CD8-positive, alpha-beta memory T cell (primary cell): Measurements from ENCODE around the gene DTWD2. TPM values are rescaled to one million over a fixed set of nuclear protein-coding genes. Genes with fewer than 3 reads are reported as not detected.

ENCODE experiments used
- CTCF ChIA-PET: fragments of 350-600 bp; sonication (Branson Sonifier 250); formaldehyde crosslinking; loops from one replicate; lab custom pipeline; 2021; ENCODE audit warnings: antibody characterized with exemption; lab: Charles Lee
- POLR2A ChIA-PET: fragments of 350-600 bp; sonication (Branson Sonifier 250); formaldehyde crosslinking; loops from one replicate; lab custom pipeline; 2021; ENCODE audit warnings: antibody characterized with exemption; lab: Charles Lee
- DNase-seq, 5 donors: peaks; one replicate each; pipeline versions ENCODE4 v3.0.0 to v3.0.0-alpha.2; 2020 to 2022; ENCODE audit warnings: mixed read lengths in 1 of 5
- H3K27ac ChIP-seq: one replicate; pipeline ENCODE4 v1.7.0; 2013; ENCODE audit warnings: low read depth, mild to moderate bottlenecking, low read length, moderate library complexity
- H3K27me3 ChIP-seq: 2 replicates; pipeline ENCODE4 v1.7.0; 2013; ENCODE audit warnings: low read length, mild to moderate bottlenecking; ENCODE audit not compliant: insufficient read depth, poor library complexity, severe bottlenecking
- H3K36me3 ChIP-seq: 2 replicates; pipeline ENCODE4 v1.7.0; 2013; ENCODE audit warnings: mild to moderate bottlenecking, low read length, moderate library complexity; ENCODE audit not compliant: insufficient read depth
- H3K4me1 ChIP-seq: 2 replicates; pipeline ENCODE4 v1.7.0; 2013; ENCODE audit warnings: mild to moderate bottlenecking, low read length, moderate library complexity; ENCODE audit not compliant: insufficient read depth
- H3K4me3 ChIP-seq: 2 replicates; pipeline ENCODE4 v1.7.0; 2013; ENCODE audit warnings: mild to moderate bottlenecking, low read length
- H3K9me3 ChIP-seq: 2 replicates; pipeline ENCODE4 v1.7.0; 2013; ENCODE audit warnings: mild to moderate bottlenecking, low read length
- H3K27ac Mint-ChIP-seq, 8 donors: one replicate each; pipeline ENCODE4 v1.8.0; 2020 to 2021; ENCODE audit warnings: mixed read lengths in 8 of 8, mild to moderate bottlenecking in 6 of 8, inconsistent platforms in 3 of 8, moderate library complexity in 3 of 8
- H3K27me3 Mint-ChIP-seq, 2 donors: one replicate each; pipeline ENCODE4 v1.8.0; 2020 to 2021; ENCODE audit warnings: mixed read lengths in 2 of 2, mild to moderate bottlenecking in 1 of 2, moderate library complexity in 1 of 2
- H3K36me3 Mint-ChIP-seq, 3 donors: one replicate each; pipeline ENCODE4 v1.8.0; 2020 to 2021; ENCODE audit warnings: mixed read lengths in 3 of 3, inconsistent platforms in 1 of 3, mild to moderate bottlenecking in 1 of 3
- H3K4me1 Mint-ChIP-seq, 3 donors: one replicate each; pipeline ENCODE4 v1.8.0; 2020 to 2021; ENCODE audit warnings: mixed read lengths in 3 of 3, inconsistent platforms in 1 of 3, mild to moderate bottlenecking in 1 of 3
- H3K4me3 Mint-ChIP-seq, 7 donors: one replicate each; pipeline ENCODE4 v1.8.0; 2020 to 2021; ENCODE audit warnings: mixed read lengths in 7 of 7, mild to moderate bottlenecking in 6 of 7, moderate library complexity in 4 of 7, inconsistent platforms in 2 of 7
- H3K9me3 Mint-ChIP-seq, 5 donors: one replicate each; pipeline ENCODE4 v1.8.0; 2020 to 2022; ENCODE audit warnings: mixed read lengths in 5 of 5, mild to moderate bottlenecking in 3 of 5, moderate library complexity in 2 of 5, inconsistent platforms in 1 of 5
- polyA plus RNA-seq: library from polyadenylated mRNA; unstranded; fragments of 300-500 nt; fragmentation: Illumina TruSeq; gene quantifications from one replicate; pipeline ENCODE4 v1.2.3, GENCODE V29; 2021
- total RNA-seq, 2 experiments: library from RNA; stranded (reverse); gene quantifications; one replicate each; pipeline ENCODE4 v1.2.3, GENCODE V29; 2021

The DTWD2 gene
- total and polyA plus RNA-seq, 3 experiments from 2014 or later = 3.3 to 4.2 (median 3.7) TPM

- H3K9me3 ChIP-seq = no peaks in the 10 kb centered on the region
- H3K36me3 ChIP-seq = no peaks in the 10 kb centered on the region
- H3K27ac Mint-ChIP-seq = no peak overlapping the region
- no peak overlapping the region for H3K4me3 Mint-ChIP-seq
- POLR2A ChIA-PET = no interaction called here
- peaks cover 18 to 30% (median 22%) of the 10 kb centered on the region in 5 donors for H3K9me3 Mint-ChIP-seq
- no peak for DNase-seq
- no peak overlapping the region for H3K4me3 ChIP-seq
- no peaks in the 10 kb centered on the region for H3K27me3 ChIP-seq
- H3K4me1 Mint-ChIP-seq = no peaks in the 10 kb centered on the region
- CTCF ChIA-PET = no interaction called here
- no peaks in the 10 kb centered on the region for H3K4me1 ChIP-seq
- no peak overlapping the region for H3K27ac ChIP-seq
- peaks cover 4 to 56% (median 15%) of the 10 kb centered on the region in 3 donors for H3K36me3 Mint-ChIP-seq
- peaks cover 0 to 1% of the 10 kb centered on the region in 2 donors for H3K27me3 Mint-ChIP-seq
Measured at GRCh38 chr5:118808441-118808840, 179.9 kb downstream of the DTWD2 start.

- POLR2A ChIA-PET = no interaction called here
- no peak for DNase-seq
- Histone ChIP-seq H3K4me3 (no peak overlapping the region), H3K4me1 (no peaks in the 10 kb centered on the region), H3K27ac (no peak overlapping the region), H3K36me3 (no peaks in the 10 kb centered on the region), H3K27me3 (no peaks in the 10 kb centered on the region), H3K9me3 (no peaks in the 10 kb centered on the region)
- Mint-ChIP-seq H3K27ac (peak overlapping the region in 1 of 8 donors; percentile 48), H3K27me3 (no peaks in the 10 kb centered on the region), H3K4me1 (no peaks in the 10 kb centered on the region), H3K4me3 (no peak overlapping the region), H3K36me3 (peaks cover 4 to 45% (median 9%) of the 10 kb centered on the region in 3 donors), H3K9me3 (peaks cover 10 to 22% (median 16%) of the 10 kb centered on the region in 5 donors)
- CTCF ChIA-PET = no interaction called here
Measured at GRCh38 chr5:118806571-118806970, 181.8 kb downstream of the DTWD2 start.

GRCh38 chr5:118802335-118802734 is 186.0 kb downstream of the DTWD2 start:
- H3K4me3 Mint-ChIP-seq = no peak overlapping the region
- no peak overlapping the region for H3K4me3 ChIP-seq
- no peak for DNase-seq
- no peaks in the 10 kb centered on the region for H3K36me3 ChIP-seq
- no peaks in the 10 kb centered on the region for H3K4me1 Mint-ChIP-seq
- ChIA-PET CTCF (no interaction called here), POLR2A (no interaction called here)
- no peak overlapping the region for H3K27ac ChIP-seq
- no peaks in the 10 kb centered on the region for H3K27me3 ChIP-seq
- no peak overlapping the region for H3K27ac Mint-ChIP-seq
- no peaks in the 10 kb centered on the region for H3K4me1 ChIP-seq
- no peaks in the 10 kb centered on the region for H3K9me3 ChIP-seq
- peaks cover 0 to 4% (median 0%) of the 10 kb centered on the region in 5 donors for H3K9me3 Mint-ChIP-seq
- no peaks in the 10 kb centered on the region for H3K27me3 Mint-ChIP-seq
- H3K36me3 Mint-ChIP-seq = peaks cover 0 to 23% (median 0%) of the 10 kb centered on the region in 3 donors

- no peaks in the 10 kb centered on the region for H3K27me3 ChIP-seq
- ChIA-PET POLR2A (no interaction called here), CTCF (no interaction called here)
- H3K36me3 ChIP-seq = no peaks in the 10 kb centered on the region
- no peak overlapping the region for H3K27ac ChIP-seq
- H3K4me3 Mint-ChIP-seq = no peak overlapping the region
- no peaks in the 10 kb centered on the region for H3K36me3 Mint-ChIP-seq
- H3K4me3 ChIP-seq = no peak overlapping the region
- H3K4me1 ChIP-seq = no peaks in the 10 kb centered on the region
- no peaks in the 10 kb centered on the region for H3K4me1 Mint-ChIP-seq
- no peak for DNase-seq
- no peaks in the 10 kb centered on the region for H3K9me3 ChIP-seq
- H3K9me3 Mint-ChIP-seq = no peaks in the 10 kb centered on the region
- no peak overlapping the region for H3K27ac Mint-ChIP-seq
- no peaks in the 10 kb centered on the region for H3K27me3 Mint-ChIP-seq
Measured at GRCh38 chr5:118796081-118796480, 192.3 kb downstream of the DTWD2 start.

- Histone ChIP-seq H3K4me1 (no peaks in the 10 kb centered on the region), H3K36me3 (no peaks in the 10 kb centered on the region), H3K9me3 (no peaks in the 10 kb centered on the region), H3K27me3 (no peaks in the 10 kb centered on the region), H3K27ac (no peak overlapping the region), H3K4me3 (no peak overlapping the region)
- no peak overlapping the region for H3K27ac Mint-ChIP-seq
- no peaks in the 10 kb centered on the region for H3K9me3 Mint-ChIP-seq
- no peaks in the 10 kb centered on the region for H3K27me3 Mint-ChIP-seq
- ChIA-PET POLR2A (no interaction called here), CTCF (no interaction called here)
- H3K4me1 Mint-ChIP-seq = no peaks in the 10 kb centered on the region
- no peaks in the 10 kb centered on the region for H3K36me3 Mint-ChIP-seq
- H3K4me3 Mint-ChIP-seq = no peak overlapping the region
- no peak for DNase-seq
Measured at GRCh38 chr5:118794281-118794680, 194.1 kb downstream of the DTWD2 start.

GRCh38 chr5:118793652-118794051 is 194.7 kb downstream of the DTWD2 start:
- Histone ChIP-seq H3K27me3 (no peaks in the 10 kb centered on the region), H3K4me3 (no peak overlapping the region), H3K4me1 (no peaks in the 10 kb centered on the region), H3K9me3 (no peaks in the 10 kb centered on the region), H3K36me3 (no peaks in the 10 kb centered on the region), H3K27ac (no peak overlapping the region)
- no peak overlapping the region for H3K27ac Mint-ChIP-seq
- H3K36me3 Mint-ChIP-seq = no peaks in the 10 kb centered on the region
- POLR2A ChIA-PET = no interaction called here
- no peaks in the 10 kb centered on the region for H3K4me1 Mint-ChIP-seq
- CTCF ChIA-PET = no interaction called here
- H3K27me3 Mint-ChIP-seq = no peaks in the 10 kb centered on the region
- no peak overlapping the region for H3K4me3 Mint-ChIP-seq
- no peaks in the 10 kb centered on the region for H3K9me3 Mint-ChIP-seq
- DNase-seq = no peak

GRCh38 chr5:118793091-118793490 is 195.3 kb downstream of the DTWD2 start:
- ChIA-PET POLR2A (no interaction called here), CTCF (no interaction called here)
- no peaks in the 10 kb centered on the region for H3K27me3 ChIP-seq
- H3K4me1 ChIP-seq = no peaks in the 10 kb centered on the region
- DNase-seq = no peak
- no peaks in the 10 kb centered on the region for H3K9me3 ChIP-seq
- H3K36me3 ChIP-seq = no peaks in the 10 kb centered on the region
- no peak overlapping the region for H3K4me3 Mint-ChIP-seq
- no peaks in the 10 kb centered on the region for H3K4me1 Mint-ChIP-seq
- H3K27me3 Mint-ChIP-seq = peaks cover 0 to 3% of the 10 kb centered on the region in 2 donors
- no peak overlapping the region for H3K4me3 ChIP-seq
- H3K9me3 Mint-ChIP-seq = no peaks in the 10 kb centered on the region
- peak overlapping the region in 1 of 8 donors; percentile 23 for H3K27ac Mint-ChIP-seq
- H3K36me3 Mint-ChIP-seq = peaks cover 0 to 4% (median 0%) of the 10 kb centered on the region in 3 donors
- H3K27ac ChIP-seq = no peak overlapping the region

GRCh38 chr5:118791926-118792734 is 196.2 kb downstream of the DTWD2 start:
- no peaks in the 10 kb centered on the region for H3K4me1 ChIP-seq
- peak in 2 of 5 donors; percentile 4 to 6 for DNase-seq
- ChIA-PET CTCF (no interaction called here), POLR2A (no interaction called here)
- no peaks in the 10 kb centered on the region for H3K36me3 ChIP-seq
- no peak overlapping the region for H3K4me3 ChIP-seq
- no peaks in the 10 kb centered on the region for H3K4me1 Mint-ChIP-seq
- H3K9me3 Mint-ChIP-seq = no peaks in the 10 kb centered on the region
- H3K27me3 ChIP-seq = no peaks in the 10 kb centered on the region
- H3K27ac ChIP-seq = no peak overlapping the region
- peaks cover 0 to 3% of the 10 kb centered on the region in 2 donors for H3K27me3 Mint-ChIP-seq
- H3K4me3 Mint-ChIP-seq = no peak overlapping the region
- H3K9me3 ChIP-seq = no peaks in the 10 kb centered on the region
- H3K36me3 Mint-ChIP-seq = peaks cover 0 to 4% (median 0%) of the 10 kb centered on the region in 3 donors
- H3K27ac Mint-ChIP-seq = no peak overlapping the region
